Measurements from ENCODE around the gene ULK4. TPM values are rescaled to one million over a fixed set of nuclear protein-coding genes. Genes with fewer than 3 reads are reported as not detected.

The ULK4 gene
- total RNA-seq, 3 donors from 2014 or later: 7.2 to 10.1 (median 9.5) TPM

- peaks cover 54% of the 10 kb centered on the region for H3K4me1 ChIP-seq (ENCODE audit: low read depth)
- TF ChIP-seq CTCF (IDR thresholded peaks at IDR 0.05): no peak
- H3K4me3 ChIP-seq: no peak overlapping the region
- no peaks in the 10 kb centered on the region for H3K36me3 ChIP-seq (ENCODE audit: low read depth)
- H3K9me3 ChIP-seq: no peaks in the 10 kb centered on the region
- peak in 1 of 3 donors; percentile 29 for DNase-seq
- ATAC-seq: no peak
- intact Hi-C loops (cut with DNase I, micrococcal nuclease): loop anchor here in 1 of 2 donors (10.0 kb wide), 1 partner anchor 618 kb away; no protein-coding TSS in a partner anchor
Observed at GRCh38 chr3:41202834-41203345, 759.0 kb downstream of the ULK4 start.

- Histone ChIP-seq H3K4me3 (no peak overlapping the region), H3K4me1 (ENCODE audit: low read depth) (peaks cover 49% of the 10 kb centered on the region), H3K36me3 (ENCODE audit: low read depth) (no peaks in the 10 kb centered on the region), H3K9me3 (no peaks in the 10 kb centered on the region)
- no peak for TF ChIP-seq CTCF (IDR thresholded peaks at IDR 0.05)
- DNase-seq (no peak), ATAC-seq (no peak)
- intact Hi-C loops (cut with DNase I, micrococcal nuclease): loop anchor here in 1 of 2 donors (10.0 kb wide), 1 partner anchor 617 kb away; no protein-coding TSS in a partner anchor
Observed at GRCh38 chr3:41202075-41202833, 759.6 kb downstream of the ULK4 start.

GRCh38 chr3:41200669-41201021, 761.3 kb downstream of the ULK4 start:
- Histone ChIP-seq H3K36me3 (ENCODE audit: low read depth) (no peaks in the 10 kb centered on the region), H3K4me1 (ENCODE audit: low read depth) (peaks cover 39% of the 10 kb centered on the region), H3K4me3 (peak overlapping the region; percentile 81), H3K9me3 (no peaks in the 10 kb centered on the region)
- intact Hi-C loops (cut with DNase I, micrococcal nuclease): loop anchor here in 1 of 2 donors (10.0 kb wide), 1 partner anchor 616 kb away; no protein-coding TSS in a partner anchor
- ATAC-seq (peak; percentile 14), DNase-seq (peak in 1 of 3 donors; percentile 53)
- TF ChIP-seq CTCF (IDR thresholded peaks at IDR 0.05): no peak

GRCh38 chr3:41199866-41200668, 761.8 kb downstream of the ULK4 start:
- Histone ChIP-seq H3K4me3 (peak overlapping the region; percentile 81), H3K4me1 (ENCODE audit: low read depth) (peaks cover 34% of the 10 kb centered on the region), H3K36me3 (ENCODE audit: low read depth) (no peaks in the 10 kb centered on the region), H3K9me3 (no peaks in the 10 kb centered on the region)
- no peak for TF ChIP-seq CTCF (IDR thresholded peaks at IDR 0.05)
- DNase-seq: peak in 1 of 3 donors; percentile 42
- intact Hi-C loops (cut with DNase I, micrococcal nuclease): loop anchor here in 1 of 2 donors (10.0 kb wide), 1 partner anchor 615 kb away; no protein-coding TSS in a partner anchor
- ATAC-seq: peak; percentile 13

GRCh38 chr3:41198950-41199865, 762.7 kb downstream of the ULK4 start, which contains the start of gene CTNNB1:
TSS of gene CTNNB1 (plus strand) at chr3:41199505. CDS start at chr3:41224069, 24,564 bp downstream.
- no peaks in the 10 kb centered on the region for H3K36me3 ChIP-seq (ENCODE audit: low read depth)
- peak within 1 kb of the TSS; percentile 81 for H3K4me3 ChIP-seq
- peaks cover 25% of the 10 kb centered on the region for H3K4me1 ChIP-seq (ENCODE audit: low read depth)
- DNase-seq: peak; percentile 94 to 97 (median 97)
- peak; percentile 96 for ATAC-seq
- intact Hi-C loops (cut with DNase I, micrococcal nuclease): no loop called here
- TF ChIP-seq CTCF (IDR thresholded peaks at IDR 0.05): no peak
- no peaks in the 10 kb centered on the region for H3K9me3 ChIP-seq
